NCI-H2171 treated with DMSO at 0.1 percent for 48 hours (cell line): ENCODE results near the gene ASMT.
"Not testable (repeated sequence)": the region's sequence is repeated elsewhere in the genome, so short reads cannot be mapped to it uniquely, and the experiment has no call there.

ENCODE experiments used
- DNase-seq: peaks from one replicate; lab custom pipeline; 2025; lab: John Stamatoyannopoulos, UW

Gene ASMT

GRCh38 chrX:1649621-1650020 lies 34.8 kb downstream of the ASMT start:
- DNase-seq, result peak; percentile 36

GRCh38 chrX:1652011-1652811 lies 37.4 kb downstream of the ASMT start:
- peak; percentile 67 for DNase-seq

GRCh38 chrX:1656379-1656778 lies 41.5 kb downstream of the ASMT start:
- no peak for DNase-seq

- DNase-seq, result peak; percentile 99
These were observed 42.7 kb downstream of the ASMT start for GRCh38 chrX:1657367-1658070.

GRCh38 chrX:1658071-1658491 lies 43.2 kb downstream of the ASMT start:
- no peak for DNase-seq

- no peak for DNase-seq
These were observed 45.0 kb downstream of the ASMT start for GRCh38 chrX:1659664-1660461.

GRCh38 chrX:1661048-1661921 lies 46.4 kb downstream of the ASMT start:
- peak; percentile 77 for DNase-seq

- DNase-seq, result no peak
These were observed 47.0 kb downstream of the ASMT start for GRCh38 chrX:1661922-1662221.

GRCh38 chrX:1667566-1667965 lies 52.7 kb downstream of the ASMT start:
- DNase-seq, result no peak

- DNase-seq, result no peak
These were observed 58.5 kb downstream of the ASMT start for GRCh38 chrX:1673337-1673736.

- DNase-seq, result no peak
These were observed 62.0 kb downstream of the ASMT start for GRCh38 chrX:1676866-1677265.

- no peak for DNase-seq
These were observed 64.4 kb downstream of the ASMT start for GRCh38 chrX:1679238-1679637.

GRCh38 chrX:1681439-1681838 lies 66.6 kb downstream of the ASMT start:
- no peak for DNase-seq

GRCh38 chrX:1681856-1682255 lies 67.0 kb downstream of the ASMT start:
- not testable (repeated sequence) for DNase-seq

GRCh38 chrX:1682501-1682900 lies 67.6 kb downstream of the ASMT start:
- DNase-seq, result not testable (repeated sequence)

GRCh38 chrX:1684883-1685282 lies 70.0 kb downstream of the ASMT start:
- DNase-seq, result not testable (repeated sequence)

- DNase-seq, result not testable (repeated sequence)
These were observed 70.6 kb downstream of the ASMT start for GRCh38 chrX:1685444-1685880.

GRCh38 chrX:1686642-1687041 lies 71.8 kb downstream of the ASMT start:
- DNase-seq, result no peak
